GDM1 (cell line): Measurements from ENCODE around the gene PTPRT.

ENCODE experiments used
- DNase-seq: peaks from one replicate; lab custom pipeline; 2025; lab: John Stamatoyannopoulos, UW

Gene PTPRT

DNA sequence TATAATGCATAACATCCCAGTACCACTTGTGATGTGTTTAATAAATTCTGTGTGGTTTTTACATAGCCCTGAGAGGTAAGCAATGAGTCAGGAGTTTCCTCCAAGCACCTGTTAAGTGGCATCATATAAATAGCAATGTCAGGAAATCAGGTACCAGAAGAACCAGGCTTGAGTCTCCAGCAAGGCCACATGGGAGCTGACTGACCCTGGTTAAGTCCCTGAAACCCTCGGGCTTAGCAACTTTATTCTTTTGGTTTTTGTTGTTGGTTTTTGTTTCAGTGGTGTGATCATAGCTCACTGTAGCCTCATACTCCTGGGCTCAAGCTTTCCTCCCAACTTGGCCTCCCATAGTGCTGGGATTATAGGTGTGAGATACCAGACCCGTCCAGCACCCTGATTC, 70.0 kb downstream of the PTPRT start:
- no peak for DNase-seq

DNA sequence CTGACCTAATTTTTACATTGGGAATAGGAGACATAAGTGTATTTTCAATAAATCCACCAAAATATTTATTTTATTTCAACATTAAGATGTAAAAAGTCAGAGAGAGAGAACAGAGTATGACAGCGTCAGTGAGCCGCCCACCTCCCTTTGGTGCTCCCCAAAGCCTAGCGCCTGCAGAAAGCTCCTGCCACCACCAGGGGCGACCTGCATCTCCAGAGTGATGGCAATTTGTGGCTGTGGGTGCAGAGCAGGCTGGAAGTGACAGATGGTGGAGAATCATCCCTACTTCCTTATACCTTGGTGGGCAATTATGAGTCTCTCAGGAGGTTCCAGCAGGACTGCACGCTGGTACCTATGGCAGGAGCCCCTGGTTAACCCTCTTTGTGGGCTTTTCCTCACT, 87.3 kb downstream of the PTPRT start:
- DNase-seq = no peak

DNA sequence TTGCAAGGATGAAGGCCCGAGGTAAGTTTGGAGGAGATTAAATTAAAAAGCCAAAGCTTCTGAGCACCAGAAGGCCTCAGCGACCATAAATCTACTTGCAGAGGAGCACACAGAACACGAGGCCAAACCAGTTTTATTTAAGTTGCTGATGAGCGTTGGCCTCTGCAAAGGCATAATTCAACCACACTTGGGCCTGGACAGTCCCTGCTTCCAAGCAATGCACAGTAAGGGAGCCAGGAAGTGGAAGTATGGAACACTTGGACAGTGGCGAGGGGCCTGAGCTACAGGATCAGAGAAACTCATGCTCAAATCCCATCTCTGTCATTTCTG, 92.8 kb downstream of the PTPRT start:
- no peak for DNase-seq

DNA sequence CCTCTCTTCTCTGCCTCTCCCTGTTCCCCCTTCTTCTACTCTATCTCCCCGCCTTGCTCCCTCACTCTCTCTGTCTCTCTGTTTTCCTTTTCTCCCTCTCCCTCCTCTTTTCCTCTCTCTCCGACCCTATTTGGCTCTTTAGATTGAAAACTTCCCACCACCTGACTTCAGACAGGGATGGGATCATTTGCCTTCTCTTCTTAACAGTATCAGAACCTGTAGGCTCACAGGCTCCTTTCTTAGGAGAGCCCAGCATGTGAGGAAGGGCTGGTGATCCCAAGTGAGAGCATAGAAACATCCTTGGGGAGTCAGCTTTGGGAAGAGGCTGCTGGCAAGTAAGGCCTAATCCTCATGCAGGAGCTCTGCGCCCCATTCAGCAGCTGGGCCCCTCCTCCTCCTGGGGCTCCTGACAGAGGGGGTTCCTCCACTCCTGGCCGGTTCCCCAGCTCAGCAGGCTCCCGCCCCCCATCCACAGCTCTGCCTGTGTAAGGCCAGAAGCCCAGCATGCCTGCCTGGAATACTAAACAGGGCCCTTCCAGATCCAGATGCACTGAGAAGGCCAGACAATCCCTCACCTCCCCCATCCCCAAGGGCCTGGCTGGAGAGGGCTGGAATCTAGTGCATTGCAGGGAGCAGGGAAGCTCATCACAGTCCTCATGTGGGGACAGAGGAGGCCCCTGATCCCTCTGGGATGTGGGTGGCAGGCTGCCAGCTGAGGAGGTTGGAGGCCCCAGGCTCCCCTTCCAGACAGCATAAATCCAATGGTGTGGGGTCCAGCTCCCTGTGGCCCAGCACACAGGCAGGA, 93.4 kb downstream of the PTPRT start:
- no peak for DNase-seq

DNA sequence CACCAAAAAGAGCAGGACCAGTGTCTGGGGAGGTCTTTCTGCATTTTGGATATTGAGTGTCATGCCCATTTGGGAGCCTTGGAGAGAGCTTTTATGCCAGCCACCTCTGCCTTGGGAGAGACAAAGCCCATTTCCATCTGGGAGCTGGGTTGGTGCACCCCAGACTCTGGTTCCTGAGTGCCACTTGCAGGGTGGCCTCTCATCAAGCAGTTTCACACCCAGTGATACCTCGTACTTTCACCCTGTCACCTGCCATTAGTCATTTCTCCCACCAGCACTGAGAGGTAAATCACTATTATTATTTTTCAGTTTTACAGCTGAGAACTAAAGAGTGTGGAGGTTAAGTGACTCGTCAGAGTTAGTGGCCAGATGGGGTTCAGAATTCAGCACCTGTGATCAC, 94.7 kb downstream of the PTPRT start:
- no peak for DNase-seq

DNA sequence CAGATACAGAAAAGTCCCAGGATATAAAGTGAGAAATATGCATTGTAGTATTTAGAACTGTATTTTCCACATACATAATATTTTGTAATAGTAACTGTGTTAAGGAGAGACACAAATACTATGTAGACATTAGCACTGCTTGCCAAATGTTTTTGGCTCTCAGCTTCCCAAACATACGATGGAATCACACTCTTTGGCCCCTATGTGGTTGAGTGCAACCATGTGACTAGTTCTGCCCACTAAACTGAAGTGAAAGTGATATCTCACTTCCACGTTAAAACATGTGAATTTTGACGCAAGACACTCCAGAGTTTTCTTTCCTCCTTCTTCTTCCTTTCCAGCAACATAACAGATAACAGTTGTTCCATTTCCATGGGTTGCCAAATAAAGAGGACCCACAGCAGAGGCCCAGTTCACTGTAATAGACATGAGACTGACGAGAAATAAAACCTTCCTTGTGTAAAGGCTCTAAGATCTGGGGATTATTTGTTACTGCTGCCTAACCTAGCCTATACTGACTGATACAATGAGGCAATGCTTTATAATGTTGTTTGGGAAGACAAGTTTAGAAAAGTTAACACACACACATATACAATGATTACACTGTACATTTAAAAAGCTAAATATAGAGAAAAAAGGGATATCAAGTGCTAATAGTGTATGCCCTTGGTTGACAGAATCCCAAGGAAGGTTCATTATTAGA, 97.2 kb downstream of the PTPRT start:
- no peak for DNase-seq

DNA sequence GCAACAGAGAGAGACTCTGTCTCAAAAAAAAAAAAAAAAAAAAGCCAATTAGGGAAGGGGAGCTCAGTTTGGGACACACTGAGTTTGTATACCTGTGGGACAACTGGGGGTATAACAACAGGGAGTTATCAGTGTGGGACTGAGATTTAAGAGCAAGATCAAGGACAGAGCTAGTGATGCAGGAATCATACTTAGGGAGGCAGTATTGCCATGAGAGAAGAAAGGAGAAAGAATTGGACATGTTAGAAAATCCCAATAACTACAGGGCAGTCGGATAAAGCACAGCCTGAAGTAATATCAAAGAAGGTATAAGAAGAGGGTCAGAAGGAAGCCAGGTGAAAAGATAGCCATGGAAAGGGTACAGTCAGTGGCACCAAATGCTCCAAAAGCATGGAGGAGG, 121.2 kb downstream of the PTPRT start:
- DNase-seq = no peak

DNA sequence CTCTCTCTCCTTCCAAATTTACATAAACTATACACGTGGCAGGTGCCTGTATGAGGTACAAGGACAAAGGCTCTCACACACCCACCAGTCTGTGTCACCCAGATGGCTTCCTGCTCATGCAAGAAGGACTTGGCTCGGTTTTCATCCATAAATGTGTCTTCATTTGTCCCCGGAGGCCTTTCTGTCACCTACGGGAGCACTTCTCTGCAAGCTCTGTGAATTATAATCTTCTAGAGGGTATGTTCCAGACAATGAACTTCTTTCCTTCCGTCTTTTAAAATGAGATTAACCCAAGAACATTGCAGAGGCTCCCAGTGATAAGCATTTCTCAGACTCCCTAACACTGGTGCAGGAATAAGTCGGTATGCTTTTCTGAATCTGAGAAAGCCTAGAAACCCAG, 123.6 kb downstream of the PTPRT start:
- DNase-seq = no peak

DNA sequence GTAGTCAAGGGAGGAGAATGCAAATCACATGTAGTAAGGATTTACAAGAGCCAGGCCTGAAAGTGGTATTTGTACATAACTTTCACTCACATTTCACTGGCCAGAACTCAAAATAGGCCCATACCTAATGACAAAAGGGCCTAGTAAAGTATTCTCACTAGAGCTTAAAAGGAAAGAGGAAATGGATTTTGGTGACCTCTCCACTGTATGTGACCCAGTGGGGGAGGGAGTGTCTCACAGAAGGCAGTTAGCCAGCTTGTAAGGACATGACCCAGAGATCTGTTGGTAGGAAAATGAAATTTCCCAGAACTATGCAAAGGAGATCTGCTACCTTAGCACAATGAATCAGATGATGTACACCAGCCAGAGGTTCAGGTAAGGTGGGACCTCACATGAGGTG, 124.4 kb downstream of the PTPRT start:
- no peak for DNase-seq

DNA sequence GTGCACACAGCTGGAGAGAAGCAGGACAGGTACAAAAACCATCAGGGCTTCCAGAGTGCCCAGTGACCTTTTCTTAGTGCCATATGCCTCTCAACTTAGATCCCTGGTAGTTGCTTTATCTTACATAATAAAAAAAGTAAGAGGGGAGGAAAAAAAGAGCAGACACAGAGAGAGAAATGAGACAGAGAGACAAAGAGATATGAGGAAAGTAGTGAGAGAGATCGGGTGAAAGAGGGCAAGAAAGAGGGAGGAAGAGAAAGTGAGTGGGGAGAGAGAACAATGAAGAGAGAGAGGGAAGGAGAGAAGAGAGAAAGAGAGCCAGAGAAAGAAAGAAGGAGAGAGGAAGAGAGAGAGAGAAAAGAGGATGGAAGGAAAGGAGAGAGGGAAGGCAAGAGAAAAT, 131.6 kb downstream of the PTPRT start:
- no peak for DNase-seq

DNA sequence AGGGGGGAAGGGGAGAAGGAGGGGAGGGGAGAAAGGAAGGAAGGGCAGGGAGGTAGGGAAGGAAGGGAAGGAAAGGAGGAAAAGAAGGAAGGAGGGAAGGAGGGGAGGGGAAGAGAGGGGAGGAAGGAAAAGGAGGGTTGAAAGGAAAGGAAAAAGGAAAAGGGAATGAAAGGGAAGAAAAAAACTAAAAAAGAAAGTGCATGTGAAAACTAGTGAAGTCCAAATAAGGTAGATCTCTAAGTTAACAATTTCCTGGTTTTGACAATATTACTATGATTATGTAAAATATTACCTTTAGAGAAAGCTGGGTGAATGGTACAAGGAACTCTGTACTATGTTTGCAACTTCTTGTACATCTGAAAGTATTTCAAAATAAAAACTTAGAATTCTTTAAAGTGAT, 132.4 kb downstream of the PTPRT start:
- no peak for DNase-seq

DNA sequence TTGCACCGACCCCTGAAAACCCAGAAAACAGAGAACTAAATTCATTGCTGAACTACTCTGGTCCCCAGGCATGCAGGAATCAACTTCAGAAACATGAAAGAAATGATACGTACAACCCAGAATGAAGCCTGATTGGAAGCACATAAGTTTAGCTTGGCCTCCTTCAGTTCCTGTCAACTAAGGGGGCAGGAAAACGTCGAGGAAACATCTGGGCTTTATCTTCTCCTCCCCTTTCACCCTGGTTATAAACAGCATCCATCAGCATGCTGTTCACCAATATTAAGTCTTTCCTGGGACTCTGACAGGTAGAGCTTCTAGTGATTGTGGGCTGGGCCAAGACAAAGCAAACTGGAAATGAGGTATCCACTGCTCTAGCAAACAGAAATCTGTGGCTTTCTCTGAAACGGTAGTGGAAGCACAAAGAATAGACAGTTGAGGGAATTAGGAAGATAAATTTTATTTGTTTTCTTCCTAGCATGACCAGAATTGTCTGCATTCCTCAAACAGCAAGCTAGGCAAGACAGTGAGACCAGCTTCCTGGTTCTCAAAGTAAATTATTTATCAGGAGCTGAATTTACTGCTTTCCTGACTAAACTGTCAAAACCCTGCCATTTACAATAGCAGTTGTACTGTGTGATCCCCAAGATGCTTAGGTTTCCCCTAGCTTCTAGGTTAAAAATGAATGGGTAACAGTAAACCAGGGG, 134.4 kb downstream of the PTPRT start:
- DNase-seq = no peak

DNA sequence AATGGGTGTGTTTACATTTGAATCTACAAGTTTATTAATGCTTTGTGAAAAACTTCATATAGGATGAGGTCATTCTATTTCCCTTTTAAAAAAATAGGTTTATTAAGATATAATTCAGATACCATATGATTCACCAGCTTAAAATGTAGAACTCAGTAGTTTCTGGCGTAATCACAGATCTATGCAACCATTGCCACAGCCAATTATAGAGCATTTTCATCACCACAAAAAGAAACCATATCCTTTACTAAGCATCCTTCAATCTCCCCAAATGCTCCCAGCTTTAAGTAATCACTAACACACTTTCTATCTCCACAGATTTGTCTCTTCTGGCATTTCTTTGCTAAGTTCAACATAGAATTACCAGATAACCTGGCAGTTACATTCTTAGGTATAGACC, 137.2 kb downstream of the PTPRT start:
- DNase-seq = no peak

DNA sequence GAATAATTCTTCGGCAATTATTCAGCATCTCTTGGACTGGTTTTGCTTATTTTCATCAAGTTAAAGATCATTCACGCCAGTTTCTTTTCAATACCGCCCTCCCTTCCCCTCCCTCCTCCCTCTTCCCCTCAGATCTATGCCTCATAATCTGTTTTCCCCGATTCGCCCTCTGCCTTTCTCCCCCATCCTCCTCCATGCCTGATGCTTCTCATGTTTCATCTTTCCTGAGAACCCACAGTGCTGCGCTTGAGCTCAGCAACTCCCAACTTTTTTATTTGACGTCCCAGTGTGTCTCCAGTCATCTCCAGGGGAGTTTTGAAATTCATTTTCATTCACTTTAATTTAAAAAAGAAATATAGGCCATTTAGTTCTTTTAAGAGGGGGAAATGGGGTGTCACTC, 142.7 kb downstream of the PTPRT start:
- no peak for DNase-seq

DNA sequence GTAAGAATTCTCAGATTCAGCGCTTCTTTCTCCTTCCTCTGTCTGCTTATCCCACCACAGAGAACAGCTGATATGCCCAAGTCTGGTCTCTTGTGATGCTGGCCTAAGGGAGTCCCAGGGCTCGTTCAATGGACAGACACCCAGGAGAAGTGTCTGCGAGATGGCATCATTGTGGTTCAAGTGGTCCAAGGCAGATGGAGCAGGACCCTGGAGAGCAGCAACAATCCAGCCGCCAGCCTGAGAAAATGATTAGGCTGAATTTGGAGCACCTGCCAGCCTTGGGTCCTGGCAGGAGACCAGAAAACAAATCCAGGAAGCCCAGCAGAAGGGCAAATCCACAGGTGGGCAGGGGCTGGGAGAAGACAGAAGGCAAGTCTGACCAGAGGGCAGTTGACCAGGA, 145.8 kb downstream of the PTPRT start:
- DNase-seq = no peak

DNA sequence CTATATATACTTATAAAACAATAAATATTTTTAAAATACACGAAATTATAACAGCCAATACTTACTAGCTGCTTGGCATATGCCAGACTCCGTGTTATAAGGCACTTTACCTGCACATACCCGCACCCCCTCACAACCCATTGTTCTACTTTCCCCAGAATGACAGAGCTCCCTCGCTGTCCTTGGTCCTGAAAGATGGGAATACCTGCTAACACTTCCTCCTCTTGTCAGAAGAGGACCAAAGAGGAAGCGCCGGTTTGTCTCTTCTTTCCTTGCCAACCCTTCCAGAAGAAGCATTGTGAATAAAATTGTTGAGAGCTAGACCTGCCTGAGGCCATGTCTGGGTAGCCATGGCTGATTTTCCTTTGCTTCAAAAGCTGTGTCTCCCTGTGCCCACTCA, 149.3 kb downstream of the PTPRT start:
- no peak for DNase-seq

DNA sequence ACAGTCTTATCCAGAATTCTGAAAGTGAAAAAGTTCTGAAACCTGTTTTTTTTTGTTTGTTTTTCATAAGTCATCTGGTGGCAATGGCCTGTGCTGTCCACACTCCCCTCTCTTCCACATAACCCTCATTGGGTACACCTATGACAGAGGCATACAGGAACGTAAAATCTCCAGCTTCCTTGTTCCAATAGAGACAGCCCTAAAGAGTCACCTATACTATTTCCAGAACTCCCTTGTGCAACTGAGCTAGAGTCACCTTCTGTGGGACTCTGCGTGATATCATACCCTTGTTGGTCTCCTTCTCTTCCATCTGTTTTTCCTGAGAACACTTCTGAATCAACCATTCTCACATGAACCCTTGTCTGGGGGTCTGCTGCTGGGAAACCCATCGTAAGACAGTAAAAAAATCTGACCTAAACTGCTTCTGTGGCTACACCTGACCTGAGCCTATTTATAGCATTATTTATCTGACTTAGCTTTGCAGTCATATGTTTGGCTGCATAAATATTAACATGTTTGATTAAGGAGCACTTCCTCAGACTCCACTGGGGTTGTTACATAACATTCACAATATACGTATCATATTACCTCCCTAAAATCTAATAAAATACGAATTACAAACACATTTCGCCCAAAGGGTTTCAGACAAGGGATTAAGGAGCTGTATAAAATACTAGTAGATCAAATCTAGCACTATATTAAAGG, 151.9 kb downstream of the PTPRT start:
- DNase-seq = no peak

DNA sequence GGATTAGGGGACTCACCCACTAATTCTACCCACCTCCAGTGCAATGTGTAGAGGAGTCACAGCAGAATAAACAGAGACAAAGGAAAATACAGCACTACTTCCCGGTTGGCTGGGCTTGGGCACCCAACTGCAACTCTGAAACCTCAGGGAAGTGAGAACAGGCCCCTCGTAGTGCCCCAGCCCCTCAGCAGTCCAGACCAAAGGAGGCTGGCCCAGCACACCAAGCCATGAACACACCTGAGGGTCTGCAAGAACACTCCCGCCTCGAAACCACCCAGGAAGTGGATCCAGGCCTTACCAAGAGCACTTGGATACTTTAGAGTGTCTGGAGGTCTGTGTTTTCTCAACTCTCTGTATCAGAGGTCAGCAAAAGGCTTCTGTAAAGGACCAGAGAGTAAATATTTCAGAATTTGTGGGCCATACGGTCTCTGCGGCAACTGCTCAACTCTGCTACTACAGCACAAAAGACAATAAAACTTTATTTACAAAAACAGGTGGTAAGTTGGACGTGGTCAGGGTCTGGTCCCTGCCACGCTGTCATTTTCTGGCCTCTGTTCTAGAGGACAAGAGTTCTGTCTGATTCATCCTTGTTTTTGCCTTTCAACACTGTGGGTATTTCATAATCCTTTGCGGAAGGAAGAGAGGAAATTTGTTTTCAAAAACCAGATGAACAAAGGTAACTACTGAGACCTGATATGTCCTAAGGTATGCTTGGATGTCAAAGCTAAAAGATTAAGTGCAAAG, 154.6 kb downstream of the PTPRT start:
- DNase-seq = no peak

DNA sequence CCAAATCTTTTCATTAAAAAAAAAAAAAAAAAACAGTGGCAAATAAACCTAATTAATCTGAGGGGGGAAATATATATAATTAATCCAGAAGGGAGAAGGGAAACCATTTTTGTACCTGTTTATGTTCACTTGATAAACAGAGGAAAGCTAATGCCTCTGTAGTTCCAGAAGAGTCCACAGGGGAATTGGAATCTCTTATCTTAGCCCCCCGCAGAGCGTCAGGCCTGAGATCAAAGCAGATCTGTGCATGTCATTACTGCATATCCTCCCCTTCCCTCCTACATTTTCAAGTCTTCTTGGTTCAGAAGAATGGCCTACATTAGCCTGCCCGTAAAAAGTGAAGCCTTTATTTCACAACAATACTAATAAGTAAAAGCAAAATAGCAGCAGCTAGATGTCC, 157.2 kb downstream of the PTPRT start:
- DNase-seq = no peak

DNA sequence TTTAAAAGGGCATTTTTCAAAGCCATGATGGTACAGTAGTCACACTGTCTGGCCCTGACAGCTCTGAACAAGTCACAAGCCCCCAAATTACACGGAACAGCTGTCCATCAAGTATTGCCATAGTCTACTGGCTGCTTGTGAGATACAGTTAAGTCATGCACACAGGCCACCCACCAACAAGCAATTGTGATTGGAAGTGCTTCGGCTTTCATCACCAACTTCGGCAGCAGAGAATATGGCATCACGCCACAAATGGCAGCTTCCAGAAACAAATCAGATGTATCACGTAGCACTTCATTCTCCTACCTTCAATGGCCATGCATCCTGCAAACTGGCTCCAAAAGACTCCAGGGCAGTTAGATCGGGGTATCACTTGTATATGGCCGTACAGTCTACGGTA, 160.5 kb downstream of the PTPRT start:
- DNase-seq = no peak

DNA sequence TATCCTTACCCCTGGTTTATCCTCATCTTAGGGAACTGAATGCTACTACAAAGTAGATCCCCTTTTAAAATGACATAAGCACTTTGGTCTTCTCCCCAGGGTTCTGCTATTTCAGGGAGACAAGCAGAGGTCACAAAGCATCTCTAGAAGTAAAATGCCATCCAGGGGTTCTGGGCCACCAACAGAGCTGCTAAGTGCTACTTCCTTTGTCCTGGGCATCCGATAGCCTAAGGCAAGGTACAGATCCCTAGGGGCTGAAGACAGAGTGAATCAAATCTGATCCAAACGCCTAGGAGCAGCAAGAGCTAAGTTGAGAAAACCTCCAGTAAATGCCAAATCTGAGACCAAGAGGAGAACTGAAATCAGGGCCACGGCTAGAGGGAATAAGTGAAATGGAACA, 161.2 kb downstream of the PTPRT start:
- no peak for DNase-seq

DNA sequence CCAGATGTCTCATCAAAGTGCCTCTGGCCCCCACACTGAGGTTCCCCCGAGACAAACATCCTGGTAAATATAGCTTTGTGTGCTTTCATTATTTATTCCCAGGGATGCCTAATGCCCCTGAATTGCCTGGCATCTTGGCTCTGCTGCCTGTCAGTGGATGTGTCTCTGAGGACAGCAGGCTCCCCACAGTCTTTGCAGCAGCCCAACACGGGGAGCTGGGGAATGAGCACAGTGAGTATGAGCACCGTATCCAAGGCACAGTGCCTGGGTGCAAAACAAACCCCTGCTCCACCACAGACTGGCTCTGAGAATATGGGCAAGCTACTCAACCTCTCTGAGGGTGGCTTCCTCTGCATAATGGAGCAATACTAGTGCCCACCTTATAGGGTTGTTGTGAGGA, 165.9 kb downstream of the PTPRT start:
- DNase-seq = no peak
